NCI-H774 (cell line): ENCODE results near the gene KCND2.
A peak's percentile ranks its signal among the peaks of the same experiment; 100 is the strongest.

Experiments
- DNase-seq: peaks from one replicate; lab custom pipeline; 2025; lab: John Stamatoyannopoulos, UW

The KCND2 gene

DNA sequence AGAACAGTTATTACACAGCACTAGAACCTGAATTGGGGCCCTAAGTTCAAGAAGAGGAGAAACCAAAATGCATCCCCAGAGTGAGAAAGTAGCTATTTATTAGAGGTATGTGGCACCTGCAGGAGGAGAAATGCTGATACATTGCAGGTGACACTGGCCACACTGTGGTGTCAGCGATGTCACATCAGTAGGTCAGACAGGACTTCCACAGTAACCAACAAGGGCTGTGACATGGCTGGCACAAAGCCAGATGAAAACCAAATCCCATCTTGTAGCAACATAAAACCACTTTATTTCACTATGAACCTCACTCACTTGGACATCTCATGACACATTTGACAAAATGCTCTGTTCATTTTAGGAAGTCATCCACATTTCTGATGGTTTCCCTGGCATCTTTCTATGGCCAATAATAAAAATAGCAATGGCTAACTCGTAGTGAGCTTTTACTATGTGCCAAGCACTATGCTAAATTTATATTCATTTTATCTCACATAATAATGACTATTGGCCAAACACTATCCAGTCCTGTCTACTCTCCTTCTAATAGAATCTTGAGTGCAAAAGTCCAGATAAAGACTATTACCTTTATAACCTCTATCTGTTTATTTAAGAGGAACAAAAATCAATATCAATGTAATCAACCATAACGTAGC is 430.7 kb downstream of the KCND2 start:
- no peak for DNase-seq

DNA sequence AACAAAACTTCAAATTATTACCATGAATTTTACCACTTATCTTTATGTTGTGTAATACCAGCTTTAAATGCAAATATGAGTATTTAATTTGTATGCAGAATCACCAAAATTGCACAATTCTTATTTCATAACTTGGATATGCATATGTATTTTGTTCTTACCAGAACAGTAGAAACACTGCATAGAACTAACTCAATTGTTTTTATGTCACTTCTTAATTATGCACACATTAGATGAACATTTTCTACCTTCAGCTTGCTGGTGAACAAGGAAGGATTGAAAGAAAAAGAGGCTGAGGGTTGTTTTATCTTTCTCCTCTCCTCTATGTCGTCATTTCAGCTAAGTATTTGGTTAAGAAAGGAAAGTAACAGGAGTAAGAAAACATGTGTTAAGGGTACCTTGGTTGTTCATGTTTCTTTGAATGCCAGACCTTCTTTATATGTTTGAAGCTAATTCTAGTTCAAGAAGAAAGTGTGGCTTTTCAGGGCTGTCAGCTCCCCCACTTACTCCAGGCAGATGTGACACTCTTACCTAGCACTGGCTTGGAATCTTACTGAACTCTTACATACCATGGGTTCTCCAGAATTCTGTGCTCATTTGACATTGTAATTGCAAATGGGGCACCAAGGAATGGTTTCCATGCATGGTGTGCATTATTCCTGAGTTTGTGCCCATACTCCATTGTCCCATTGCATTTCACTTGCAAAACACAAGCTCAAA is 436.4 kb downstream of the KCND2 start:
- DNase-seq, result no peak

DNA sequence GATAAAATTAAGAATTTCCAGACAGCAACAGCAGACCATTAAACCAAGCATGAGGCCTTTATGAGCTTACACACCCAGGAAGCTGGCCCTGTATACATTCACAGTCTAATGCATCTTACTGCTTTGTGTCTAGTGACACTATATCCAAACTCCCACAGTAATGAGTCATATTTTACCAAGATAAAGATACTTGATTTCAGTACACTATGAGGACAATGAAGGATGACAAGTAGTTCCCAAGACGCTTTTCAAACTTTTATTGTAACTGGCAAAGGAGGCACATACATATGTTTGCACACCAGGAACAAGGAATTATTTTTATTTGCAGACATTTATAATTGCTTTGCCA is 437.0 kb downstream of the KCND2 start:
- no peak for DNase-seq

GRCh38 chr7:120714945-120715344 is 442.0 kb downstream of the KCND2 start:
- no peak for DNase-seq

GRCh38 chr7:120716307-120716706 is 443.3 kb downstream of the KCND2 start:
- DNase-seq, result no peak

DNA sequence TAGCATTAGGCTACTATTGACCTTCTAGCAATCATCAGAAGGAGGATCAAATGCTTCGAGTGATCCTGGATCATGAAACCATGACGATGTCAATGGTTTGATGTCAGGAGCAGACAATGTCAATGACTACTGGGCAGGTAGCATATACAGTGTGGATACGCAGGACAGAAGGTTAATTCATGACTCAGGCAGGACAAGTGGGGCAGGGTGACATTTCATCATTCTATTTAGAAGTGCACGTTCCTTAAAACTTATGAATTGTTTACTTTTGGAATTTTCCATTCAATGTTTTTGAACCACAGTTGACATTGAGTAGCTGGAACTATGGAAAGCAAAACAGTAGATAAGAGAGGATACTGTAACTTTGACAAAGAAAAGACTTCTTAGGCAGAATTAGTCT is 444.2 kb downstream of the KCND2 start:
- DNase-seq, result no peak

DNA sequence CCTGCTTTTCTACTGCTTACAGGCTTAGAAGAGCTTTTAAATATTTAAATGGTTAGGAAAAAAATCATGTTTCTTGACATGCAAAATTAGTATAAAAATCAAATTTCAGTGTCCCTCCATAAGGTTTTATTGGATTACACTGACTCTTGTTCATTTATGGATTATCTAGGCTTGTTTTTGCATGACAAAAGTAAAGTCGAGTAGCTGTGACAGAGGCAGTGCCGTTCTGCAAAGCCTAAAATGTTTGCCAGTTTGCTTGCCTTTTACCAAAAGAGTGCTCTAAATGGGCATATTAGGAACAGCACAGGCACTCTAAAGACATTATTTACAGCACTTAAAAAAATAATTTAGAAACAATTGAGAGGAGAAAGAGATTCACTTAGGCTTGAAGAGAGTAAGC is 445.4 kb downstream of the KCND2 start:
- DNase-seq, result no peak

DNA sequence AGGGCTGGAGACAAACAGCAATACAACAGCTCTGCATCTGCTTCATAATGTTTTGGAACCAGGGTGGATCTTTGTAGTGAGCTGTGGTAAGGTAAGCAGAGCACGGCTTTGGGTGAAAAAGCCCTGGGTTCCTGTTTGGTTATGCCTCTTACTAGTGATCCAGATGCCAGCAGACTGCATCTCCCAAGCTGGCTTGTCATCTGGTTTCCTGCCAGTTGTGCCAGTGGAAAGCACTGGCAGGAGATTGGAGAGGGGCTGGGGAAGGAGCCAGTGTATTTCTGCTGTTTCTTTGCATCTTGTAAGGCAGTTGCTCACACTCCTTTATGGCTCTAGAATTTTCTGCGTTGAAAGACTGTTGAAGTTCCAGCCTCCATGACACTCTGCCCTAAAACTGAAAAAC is 447.3 kb downstream of the KCND2 start:
- DNase-seq, result no peak

- no peak for DNase-seq
Measured at GRCh38 chr7:120723465-120724385, 450.8 kb downstream of the KCND2 start.

- DNase-seq, result no peak
Measured at GRCh38 chr7:120724448-120724847, 451.5 kb downstream of the KCND2 start.

DNA sequence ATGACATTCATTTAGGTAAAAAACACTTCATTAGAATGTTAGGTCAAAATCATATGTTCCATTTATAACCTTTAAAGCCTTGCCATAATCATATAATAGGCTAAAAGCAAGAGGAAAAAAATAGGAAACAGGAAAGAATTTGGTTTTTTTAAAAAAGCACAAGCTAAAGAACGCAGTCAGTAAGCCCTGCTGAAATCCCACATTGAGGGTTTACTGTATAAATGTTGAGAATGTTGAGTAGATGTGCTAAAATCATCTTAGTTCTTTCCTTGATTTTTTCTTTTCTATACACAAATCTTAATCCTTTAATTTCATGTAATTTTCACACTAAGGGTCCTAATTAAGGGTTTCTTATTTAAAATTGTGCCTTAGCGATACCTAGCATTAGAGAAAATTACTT is 452.0 kb downstream of the KCND2 start:
- no peak for DNase-seq

- peak; percentile 58 for DNase-seq
Measured at GRCh38 chr7:120725376-120726039, 452.5 kb downstream of the KCND2 start.

GRCh38 chr7:120729245-120729644 is 456.3 kb downstream of the KCND2 start:
- no peak for DNase-seq

GRCh38 chr7:120731271-120731670 is 458.3 kb downstream of the KCND2 start:
- no peak for DNase-seq

DNA sequence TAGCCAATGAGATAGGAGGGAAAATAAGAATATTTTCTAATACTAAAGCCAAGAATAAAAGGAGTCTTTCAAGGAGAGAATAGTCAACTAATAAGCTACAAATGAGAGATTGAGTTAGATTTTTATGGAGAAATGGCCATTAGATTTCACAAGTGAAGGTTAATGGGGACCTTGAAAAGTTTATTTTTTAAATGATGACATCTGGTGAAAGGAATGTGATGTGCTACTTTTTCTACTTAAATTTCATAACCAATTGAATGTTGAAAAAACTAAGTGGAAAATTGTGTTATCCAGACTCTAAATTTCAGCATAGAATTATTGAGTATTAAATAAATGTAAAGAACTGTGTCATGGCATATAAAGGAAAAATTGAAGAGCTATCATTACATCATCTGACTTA is 459.3 kb downstream of the KCND2 start:
- no peak for DNase-seq

DNA sequence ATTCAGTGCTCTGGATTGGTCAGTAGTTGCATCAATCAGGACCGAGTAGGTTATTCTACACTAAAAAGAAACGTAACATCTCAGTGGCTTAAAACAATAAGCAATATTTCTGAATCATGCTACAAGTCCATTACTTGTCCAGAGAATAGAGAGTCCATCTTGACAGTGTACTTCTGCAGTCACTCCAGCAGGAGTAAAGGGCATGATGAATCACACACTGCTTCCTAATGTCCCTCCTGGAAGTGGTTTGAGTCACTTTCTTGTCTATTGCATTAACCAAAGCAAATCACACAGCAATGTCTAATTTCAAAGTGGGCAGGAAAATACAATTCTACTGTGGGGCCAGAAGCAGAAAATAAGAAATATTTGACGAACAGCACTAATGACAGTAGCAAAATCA is 460.2 kb downstream of the KCND2 start:
- no peak for DNase-seq

- no peak for DNase-seq
Measured at GRCh38 chr7:120733835-120734234, 460.9 kb downstream of the KCND2 start.

GRCh38 chr7:120735791-120736190 is 462.8 kb downstream of the KCND2 start:
- DNase-seq, result no peak

DNA sequence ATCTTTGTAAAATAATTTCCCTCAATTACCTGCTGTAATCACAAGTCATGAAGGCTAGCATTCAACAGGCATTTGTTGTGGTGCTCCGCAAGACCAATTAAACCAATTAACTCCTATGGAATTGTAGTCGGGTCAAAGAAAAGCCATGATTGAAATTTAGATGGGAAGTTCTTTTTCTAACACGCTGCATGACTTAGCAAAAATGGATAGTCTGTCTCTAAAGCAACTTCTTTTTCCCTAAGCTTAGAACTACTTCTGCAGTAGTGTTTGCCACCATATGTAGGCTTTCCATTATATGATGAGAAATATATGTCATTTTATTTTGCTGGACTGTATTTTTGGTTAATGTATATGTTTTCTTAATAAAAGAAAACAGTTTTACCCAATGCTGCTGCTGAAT is 465.8 kb downstream of the KCND2 start:
- no peak for DNase-seq

- DNase-seq, result peak; percentile 27
Measured at GRCh38 chr7:120740348-120740747, 467.4 kb downstream of the KCND2 start.

- DNase-seq, result peak; percentile 39
Measured at GRCh38 chr7:120741371-120742042, 468.5 kb downstream of the KCND2 start.

DNA sequence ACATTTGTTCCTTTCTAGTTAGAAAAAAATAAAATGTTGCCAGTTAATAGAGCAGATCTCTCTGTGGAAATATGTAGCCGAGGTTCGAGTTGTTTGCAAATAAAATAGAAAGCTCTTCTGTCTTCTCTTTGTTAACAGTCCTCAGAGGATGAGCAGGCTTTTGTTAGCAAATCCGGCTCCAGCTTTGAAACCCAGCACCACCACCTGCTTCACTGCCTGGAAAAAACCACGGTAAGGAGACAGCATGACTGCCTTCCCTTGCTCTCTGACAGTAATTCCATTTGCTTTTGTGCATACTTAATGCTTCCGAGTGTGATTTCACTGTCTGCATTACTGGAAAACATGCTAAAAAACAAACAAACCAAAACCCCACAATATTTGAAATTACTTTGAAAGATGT is 469.4 kb downstream of the KCND2 start:
- peak; percentile 58 for DNase-seq
